GM18909 (cell line): ENCODE measurements around the gene CDC42EP3.

ENCODE experiments used
- ATAC-seq: cut with Tn5 transposase; IDR thresholded peaks from one replicate; pipeline ENCODE4 v1.9.1; 2021; ENCODE audit warnings: mild to moderate bottlenecking; ENCODE audit not compliant: unreplicated experiment, poor library complexity

The CDC42EP3 gene

DNA sequence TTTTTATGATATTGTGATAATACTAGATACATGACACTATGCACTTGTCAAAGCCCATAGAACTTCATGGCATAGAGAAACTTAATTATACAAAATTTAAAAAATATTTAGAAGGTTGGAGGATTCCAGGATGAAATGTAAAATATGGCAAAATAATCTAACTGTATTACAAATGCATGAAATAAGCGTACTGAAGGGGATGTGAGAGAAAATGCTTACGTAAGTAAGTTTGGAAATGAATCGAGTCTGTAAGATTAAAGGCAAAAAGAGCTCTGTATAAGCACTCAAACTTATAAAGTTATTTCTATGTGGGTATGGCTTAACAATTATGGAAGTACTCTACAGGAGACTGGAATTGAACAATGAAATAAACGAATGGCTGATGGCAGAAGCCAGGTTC is 13.4 kb upstream of the CDC42EP3 start:
- ATAC-seq, result no peak

GRCh38 chr2:37683921-37684780 is 12.7 kb upstream of the CDC42EP3 start:
- no peak for ATAC-seq

DNA sequence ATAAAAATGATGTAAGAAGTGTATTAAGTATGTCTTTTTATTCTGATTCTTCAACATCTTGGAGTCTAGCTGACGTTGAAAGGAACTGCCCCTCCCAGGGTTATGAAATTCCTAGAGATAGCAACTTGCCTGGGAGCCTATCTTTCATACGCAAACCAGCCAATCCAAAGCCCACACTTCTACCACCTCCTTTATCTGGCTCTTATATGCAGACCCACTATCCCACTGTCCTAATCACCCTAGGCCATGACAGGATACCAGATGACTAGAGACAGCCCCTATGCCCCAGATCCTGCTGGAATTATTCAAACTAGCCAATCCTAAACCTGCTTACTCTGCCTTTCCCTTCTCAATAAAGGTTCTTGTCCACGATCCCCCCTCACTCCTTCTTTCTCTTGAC is 11.8 kb upstream of the CDC42EP3 start:
- ATAC-seq, result no peak

DNA sequence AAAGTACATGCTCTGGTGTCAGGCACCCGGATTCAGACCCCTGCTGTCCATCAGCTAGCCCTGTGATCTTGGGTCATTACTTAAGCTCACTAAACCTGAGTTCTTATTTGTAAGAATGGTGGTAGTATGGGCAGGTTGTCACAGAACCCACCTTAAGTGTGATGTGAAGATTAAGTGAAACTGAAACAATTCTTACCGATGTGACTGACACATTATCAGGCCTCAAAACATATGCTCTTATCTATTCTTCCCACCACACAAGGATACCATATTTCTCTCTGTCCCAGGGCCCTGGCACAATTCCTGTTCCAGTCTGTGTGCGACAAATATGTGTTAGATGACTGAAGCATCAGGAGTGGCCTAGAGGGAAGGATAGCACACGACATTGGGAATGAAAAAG is 11.0 kb upstream of the CDC42EP3 start:
- no peak for ATAC-seq

DNA sequence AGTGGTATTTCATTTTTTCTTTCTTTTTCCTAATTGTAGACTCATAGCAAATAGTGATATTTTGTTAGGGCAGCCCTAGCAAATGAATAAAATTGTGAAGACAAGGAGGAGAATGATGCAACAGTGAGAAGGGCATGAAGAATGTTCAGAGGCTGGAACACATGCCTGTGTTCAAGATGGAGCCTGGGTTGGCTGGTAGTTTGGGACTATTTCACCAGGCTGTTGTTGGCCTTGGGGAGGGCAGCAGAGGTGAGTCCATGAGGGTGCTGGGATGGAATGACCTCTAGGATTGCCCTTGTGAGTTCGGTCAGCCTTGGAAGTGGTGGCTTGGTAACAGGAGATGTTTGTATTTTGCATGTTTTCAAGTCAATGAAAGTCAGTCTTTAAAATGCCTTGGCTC is 10.1 kb upstream of the CDC42EP3 start:
- ATAC-seq, result no peak

DNA sequence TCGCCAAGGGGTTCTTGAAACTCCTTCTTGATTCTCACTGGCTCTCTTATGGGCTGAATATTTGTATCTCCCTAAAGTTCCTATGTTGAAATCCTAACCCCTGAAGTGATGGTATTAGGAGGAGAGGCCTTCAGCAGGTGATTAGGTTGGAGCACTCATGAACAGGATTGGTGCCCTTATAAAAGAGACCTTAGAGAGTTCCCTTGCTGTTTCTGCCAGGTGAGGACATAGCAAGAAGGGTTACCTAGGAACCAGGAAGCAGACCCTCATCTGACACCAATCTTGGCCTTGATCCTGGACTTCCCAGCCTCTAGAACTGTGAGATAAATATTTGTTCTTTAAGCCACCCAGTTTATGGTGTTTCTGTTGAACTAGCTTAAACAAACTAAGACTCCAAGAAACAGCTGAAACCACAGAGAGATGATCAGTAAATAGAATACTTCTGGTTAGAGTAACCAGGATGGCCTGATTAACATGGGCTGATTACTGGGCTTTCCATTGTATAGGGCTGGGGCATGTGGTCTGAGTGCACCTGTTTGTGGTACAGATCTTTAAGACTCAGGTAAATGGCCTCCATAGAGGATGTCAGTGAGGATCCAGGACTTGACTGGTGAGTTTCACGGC is 7.7 kb upstream of the CDC42EP3 start:
- no peak for ATAC-seq

DNA sequence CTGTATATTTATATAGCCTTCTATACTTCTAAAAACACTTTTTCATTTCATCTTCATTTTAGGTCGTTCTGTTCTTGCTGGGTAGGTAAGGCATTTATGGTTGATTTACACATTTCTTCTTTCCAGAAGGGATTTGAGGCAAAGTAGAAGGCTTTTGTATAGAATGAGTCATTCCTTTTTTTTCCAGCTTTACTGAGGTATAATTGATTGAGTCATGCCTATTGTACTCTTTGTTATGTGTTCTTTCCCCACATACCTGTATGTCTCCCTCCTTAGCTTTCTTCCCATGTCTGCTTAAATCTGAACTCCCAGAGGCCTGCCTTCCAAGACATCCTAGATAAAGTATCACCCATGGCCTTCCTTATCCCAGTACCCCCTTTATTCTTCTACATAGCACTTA is 4.8 kb upstream of the CDC42EP3 start:
- no peak for ATAC-seq

GRCh38 chr2:37674946-37675345 is 3.5 kb upstream of the CDC42EP3 start:
- no peak for ATAC-seq

GRCh38 chr2:37672870-37673184 is 1.4 kb upstream of the CDC42EP3 start:
- no peak for ATAC-seq

GRCh38 chr2:37672104-37672869 is 845 bp upstream of the CDC42EP3 start:
- ATAC-seq, result peak; percentile 50

DNA sequence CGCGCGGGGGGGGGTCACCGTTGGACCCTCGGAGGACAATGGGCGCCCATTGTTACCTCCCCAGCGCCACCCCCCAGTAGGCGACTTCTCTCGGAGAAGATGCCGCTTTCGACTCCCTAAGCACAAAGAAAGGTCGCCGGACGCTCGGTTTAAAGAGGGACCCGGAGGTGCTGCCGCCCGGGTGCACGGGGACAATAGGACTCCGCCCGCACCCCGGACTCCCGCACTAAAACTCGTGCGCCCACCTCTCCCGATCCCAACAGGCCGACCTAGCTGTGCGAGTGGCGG is 318 bp upstream of the CDC42EP3 start:
- ATAC-seq, result peak; percentile 20

GRCh38 chr2:37670378-37671008 is 949 bp downstream of the CDC42EP3 start:
- no peak for ATAC-seq

GRCh38 chr2:37669446-37669845 is 2.0 kb downstream of the CDC42EP3 start:
- ATAC-seq, result no peak

- ATAC-seq, result no peak
Observed at GRCh38 chr2:37667704-37668103, 3.7 kb downstream of the CDC42EP3 start.

- ATAC-seq, result no peak
Observed at GRCh38 chr2:37666772-37667171, 4.7 kb downstream of the CDC42EP3 start.

DNA sequence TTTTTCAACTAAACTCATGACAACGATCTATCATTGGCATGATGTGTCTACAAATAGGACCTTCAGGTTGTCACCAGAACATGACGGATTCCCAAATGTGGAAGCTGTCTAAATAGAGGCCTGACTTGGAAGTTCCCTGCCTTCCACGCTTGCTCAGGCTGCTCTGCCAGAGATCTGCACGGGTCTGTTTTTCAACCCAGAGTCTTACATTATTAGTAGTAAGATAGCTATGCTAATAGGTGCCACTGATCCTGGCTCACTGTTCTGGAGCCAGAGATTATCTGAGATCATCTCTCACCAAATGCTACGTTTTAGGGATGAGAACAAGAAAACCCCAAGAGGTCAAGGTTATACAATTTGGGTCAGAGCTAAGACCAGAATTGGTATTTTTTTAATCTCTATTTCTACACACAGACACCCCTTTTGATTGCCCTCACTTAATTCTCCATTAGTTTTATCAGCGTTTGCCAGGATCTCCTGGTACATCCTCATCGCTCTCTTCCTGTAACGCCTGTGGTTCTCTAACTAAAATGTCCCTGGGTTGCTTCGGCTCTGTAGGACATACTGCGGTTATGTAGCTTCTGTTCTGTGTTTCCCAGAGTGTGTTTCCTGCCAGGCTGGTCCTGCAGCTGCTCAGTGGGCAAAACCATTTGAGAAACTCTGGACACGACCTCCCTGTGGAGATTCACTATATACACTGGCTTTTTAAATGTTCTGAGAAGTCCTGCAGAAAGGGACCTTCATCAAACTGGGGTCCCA is 5.7 kb downstream of the CDC42EP3 start:
- no peak for ATAC-seq

DNA sequence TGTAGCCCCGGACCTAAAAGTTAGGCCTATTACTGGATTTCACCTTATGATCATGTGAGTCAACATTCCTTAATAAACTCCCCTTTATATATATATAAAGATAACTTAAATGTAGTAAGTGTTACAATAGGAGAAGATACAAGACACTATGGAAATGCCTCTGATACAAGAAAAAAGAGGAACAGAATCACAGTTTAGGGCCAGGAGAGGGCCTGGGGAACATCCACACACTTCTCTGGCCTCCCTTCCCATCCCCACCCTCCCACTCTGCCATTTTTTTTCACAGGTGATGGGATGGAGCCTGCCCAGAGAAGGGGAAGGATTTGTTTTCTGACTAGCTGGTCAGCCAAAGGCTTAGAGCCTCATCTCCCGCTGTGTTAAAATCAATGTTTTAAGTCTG is 6.4 kb downstream of the CDC42EP3 start:
- no peak for ATAC-seq

DNA sequence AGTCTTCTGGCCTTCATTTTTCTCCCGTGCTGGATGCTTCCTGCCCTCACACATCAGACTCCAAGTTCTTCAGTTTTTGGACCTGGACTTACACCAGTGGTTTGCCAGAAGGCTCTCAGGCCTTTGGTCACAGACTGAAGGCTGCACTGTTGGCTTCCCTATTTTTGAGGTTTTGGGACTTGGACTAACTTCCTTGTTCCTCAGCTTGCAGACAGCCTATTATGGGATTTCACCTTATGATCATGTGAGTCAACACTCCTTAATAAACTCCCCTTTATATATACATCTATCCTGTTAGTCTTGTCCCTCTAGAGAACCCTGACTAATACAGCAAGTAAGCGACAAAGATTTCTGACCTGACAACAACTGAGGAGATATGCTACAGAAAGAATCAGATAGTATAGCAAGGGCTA is 7.2 kb downstream of the CDC42EP3 start:
- no peak for ATAC-seq

- ATAC-seq, result no peak
Observed at GRCh38 chr2:37663390-37663789, 8.1 kb downstream of the CDC42EP3 start.

- no peak for ATAC-seq
Observed at GRCh38 chr2:37659723-37660122, 11.7 kb downstream of the CDC42EP3 start.
